Right renal pelvis (tissue), 4 donors: Measurements from ENCODE around the gene ANK3. TPM values are rescaled to one million over a fixed set of nuclear protein-coding genes. Genes with fewer than 3 reads are reported as not detected.

Source experiments
- DNase-seq, 4 donors: peaks; one replicate each; pipeline ENCODE4 v3.0.0-alpha.2; 2013; ENCODE audit warnings: low read depth in 4 of 4, low spot score in 3 of 4, missing footprints in 1 of 4
- polyA plus RNA-seq, 4 donors: library from polyadenylated mRNA; unstranded; fragments of 120-200 nt; gene quantifications; one replicate each; pipeline ENCODE4 v1.2.1, GENCODE V29; 2013; ENCODE audit not compliant: insufficient read length in 4 of 4

Gene ANK3
- polyA plus RNA-seq, 4 donors: 129 to 154 (median 141) TPM

DNA sequence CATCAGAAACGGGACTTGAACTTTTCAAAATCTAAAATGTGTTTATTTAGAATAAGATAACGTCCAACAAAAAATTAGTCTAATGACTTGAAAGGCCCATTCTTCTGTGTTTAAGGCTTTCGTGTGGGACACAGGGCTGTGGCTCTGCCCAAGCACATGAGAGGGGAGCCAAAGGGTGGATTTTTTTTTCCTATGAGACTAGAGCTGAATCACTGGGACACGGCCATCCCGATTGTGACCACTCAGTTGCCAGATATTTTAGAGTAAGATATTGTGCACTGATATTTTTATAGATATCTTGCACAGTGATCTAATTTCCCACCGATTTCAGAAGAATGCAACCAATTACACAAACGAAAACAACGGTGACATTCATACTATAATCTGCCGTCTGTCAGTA lies 99.9 kb downstream of the ANK3 start:
- no peak for DNase-seq

DNA sequence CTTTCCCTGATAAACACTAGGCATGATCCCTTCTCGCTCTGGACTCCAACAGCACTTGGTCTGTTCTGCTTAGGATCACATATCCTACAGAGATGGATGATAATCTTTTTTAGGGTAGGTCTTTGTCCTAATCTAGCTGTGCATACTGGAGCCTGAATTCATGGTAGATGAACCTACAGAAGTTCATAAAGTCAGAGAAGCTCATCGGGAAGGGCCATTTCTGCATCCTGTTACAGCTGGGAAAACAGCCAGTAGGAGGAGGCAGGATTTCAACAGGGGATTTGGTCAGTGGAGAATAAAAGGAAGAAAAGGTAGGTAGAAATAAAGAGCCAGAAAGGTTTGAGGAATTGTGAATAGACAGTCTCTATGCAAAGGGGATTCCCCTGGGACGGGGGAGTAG lies 101.4 kb downstream of the ANK3 start:
- DNase-seq: no peak

DNA sequence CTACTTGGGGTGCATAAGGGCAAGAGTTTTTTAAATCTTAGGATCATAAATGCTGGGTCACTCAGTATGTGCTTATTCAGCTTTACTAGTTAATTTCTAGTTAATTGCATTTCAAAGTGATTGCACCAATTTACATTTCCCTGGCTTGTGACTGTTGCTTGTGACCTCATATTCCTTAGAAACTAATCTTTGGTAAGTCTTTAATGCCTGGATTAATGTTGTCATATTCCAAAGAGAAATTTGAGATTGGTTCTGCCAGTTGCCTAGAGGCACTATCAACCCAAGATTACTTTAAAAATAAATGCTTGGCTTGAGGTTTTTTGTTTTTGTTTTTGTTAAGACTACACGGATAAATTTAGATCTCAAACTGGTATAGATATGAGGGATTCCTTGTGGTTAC lies 103.1 kb downstream of the ANK3 start:
- no peak for DNase-seq

DNA sequence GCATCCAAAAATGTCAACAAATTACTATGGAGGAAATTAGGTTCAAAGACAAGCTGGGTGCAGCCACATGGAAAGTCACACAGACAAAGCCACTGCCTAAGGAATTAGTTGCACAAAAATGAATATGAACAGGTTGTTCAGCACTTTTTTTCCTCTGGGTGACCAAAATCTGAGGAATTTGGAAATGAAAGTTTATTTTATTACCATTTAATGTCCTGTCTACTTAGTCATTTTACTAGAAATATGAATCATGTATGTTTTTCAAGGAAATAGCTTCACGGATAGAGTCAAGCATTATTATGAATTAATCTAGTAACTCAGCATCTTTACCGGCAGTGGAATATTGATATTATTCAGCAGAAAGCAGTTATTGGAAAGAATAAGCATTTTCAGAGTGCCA lies 106.3 kb downstream of the ANK3 start:
- no peak for DNase-seq

DNA sequence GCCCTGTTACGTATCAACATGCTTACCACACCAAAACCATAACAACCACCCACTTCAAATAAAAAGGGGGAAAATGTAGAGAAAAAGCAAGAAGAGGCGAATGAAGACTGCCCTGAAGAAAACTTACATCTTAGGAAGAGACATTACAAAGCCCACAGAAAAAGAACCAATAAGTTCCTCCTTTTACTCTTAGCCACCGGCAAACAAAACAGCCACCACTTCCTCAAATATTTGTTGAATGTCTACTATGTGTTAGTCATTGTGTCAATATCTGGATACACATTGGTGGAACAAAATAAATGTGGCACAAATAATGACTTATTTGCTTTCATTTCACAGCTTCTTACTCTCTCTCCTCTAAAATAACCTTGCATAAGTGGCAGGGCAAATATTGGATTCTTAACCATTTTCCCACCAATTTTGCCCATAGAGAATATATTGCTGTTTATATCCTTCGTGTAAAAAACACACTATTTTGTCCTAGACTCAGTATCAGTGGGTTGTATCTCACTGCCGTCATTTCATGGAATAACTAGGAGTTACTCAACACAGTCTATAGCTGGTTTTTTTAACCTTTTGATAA lies 106.8 kb downstream of the ANK3 start:
- DNase-seq: no peak

DNA sequence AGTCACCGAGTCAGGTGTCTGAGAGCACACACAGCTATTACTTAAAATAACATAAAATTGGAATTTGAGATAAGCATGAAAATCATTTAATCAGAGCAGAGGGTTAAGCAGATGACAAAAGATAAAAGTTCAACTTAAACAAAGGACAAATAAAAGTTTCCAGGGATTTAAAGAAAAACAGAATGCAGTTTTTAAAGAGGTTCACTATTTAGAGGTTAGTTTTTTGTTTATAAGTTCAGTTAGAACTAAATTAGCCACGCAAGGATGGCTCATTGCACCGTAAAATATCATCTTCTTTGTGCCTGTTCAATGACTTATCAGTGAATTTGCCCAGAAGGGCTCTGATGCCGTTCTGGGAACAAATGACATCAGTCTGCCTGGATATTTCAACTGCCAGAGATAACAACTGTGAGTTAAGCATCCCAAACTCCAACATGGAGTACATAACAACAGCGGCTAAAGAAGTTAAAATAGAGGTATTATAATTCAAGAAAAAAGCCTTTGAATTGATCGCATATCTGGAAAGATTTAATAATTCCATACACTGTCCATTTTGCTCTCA lies 107.8 kb downstream of the ANK3 start:
- no peak for DNase-seq

DNA sequence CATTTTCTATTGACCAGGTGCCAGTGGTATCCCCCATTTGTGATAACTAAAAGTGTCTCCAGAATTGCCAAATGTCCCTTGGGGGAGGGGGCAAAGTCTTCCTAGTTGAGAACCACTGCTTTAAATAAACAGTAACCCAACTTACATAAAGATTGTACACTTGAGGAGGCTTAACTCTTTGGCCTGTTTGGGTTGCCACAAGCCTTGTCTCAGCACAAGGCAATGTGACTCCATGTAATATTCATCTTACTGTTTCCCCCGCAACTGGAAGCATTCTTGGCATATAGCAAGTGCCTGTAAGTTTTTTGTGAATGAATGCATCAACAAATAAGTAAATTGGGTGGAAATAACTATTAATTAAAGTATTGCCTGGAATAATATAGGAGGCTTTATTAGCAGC lies 108.3 kb downstream of the ANK3 start:
- no peak for DNase-seq

DNA sequence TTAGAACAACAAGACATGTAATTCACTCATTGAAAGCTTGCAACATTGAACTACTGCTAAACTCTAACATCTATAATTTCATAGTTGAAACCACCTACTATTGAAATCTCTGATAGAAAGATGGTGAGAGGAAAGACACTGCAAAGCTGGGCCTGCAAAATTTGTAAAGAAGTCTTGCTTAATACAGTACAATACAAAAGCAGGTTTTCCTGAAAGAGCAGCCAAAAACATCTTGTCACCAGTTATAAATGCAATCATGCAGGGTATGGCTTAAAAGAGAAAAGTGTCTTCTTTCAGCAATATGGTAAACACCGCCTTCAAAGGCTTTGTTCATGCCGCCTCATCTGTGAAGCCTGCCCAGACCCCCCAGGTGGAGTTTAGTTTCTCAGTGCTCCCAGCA lies 109.2 kb downstream of the ANK3 start:
- no peak for DNase-seq

DNA sequence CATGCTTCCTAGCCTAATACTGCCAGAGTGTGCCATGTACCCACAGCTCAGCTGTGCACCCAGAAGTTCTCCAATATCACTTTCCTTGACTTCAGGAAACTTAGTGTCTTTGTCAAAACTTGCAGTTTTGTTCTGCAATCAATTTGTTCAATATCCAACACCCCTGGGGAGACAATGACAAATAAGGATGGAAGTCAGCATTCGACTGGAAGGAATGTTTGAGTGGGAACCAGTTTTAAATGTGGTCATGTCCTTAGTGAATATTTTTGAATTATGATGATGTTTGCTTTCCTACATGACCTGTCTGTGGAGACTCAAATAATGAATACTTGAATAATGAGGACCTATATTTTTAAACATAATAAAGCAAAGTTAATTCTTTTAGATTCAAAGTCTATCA lies 112.0 kb downstream of the ANK3 start:
- DNase-seq: no peak

DNA sequence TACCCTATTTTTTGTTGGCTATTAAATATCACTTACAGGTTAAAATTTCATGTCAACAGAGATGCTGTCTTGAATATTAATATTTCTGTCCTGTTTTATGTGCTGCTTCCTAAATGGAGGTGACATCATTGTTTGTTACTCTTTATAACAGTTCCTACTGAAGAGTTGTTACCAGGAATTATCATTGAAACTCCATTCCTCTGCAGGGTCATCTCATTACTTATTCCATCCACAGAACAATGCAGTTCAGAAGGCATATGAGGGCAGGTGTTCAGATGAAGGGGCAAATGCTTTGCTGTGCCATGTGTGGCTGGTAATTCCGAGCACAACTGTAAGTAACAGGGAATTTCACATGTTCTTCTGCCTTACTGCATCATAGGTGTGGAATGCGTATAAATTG lies 113.4 kb downstream of the ANK3 start:
- no peak for DNase-seq

DNA sequence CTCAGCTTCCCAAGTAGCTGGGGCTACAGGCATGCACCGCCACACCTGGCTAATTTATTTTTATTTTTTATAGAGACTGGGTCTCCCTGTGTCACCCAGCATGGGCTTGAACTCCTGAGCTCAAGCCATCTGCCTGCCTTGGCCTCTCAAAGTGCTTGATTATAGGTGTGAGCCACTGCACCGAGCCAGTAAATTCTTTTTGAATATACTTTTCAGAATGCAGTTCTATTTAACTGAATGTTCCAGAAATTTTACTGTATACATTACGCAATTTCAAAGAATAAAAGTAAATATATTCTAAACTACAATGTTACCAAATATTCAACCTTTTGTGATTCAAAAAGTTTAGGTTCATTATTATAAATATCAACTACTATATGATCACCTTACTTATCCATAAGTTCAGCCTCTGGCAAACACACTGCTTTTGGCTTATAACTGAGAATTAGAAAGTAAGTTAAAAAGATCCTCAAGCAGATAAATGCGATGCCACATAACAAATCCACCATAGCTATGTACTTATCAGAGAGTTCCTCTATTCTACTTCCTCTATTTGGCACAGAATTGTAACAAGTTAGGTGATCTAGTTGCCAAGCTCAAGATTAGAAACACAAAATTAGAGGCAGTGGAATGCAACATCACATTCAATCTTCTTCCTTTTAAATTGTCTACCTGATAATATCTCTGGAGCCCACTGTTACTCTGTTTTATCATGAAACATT lies 118.2 kb downstream of the ANK3 start:
- no peak for DNase-seq

DNA sequence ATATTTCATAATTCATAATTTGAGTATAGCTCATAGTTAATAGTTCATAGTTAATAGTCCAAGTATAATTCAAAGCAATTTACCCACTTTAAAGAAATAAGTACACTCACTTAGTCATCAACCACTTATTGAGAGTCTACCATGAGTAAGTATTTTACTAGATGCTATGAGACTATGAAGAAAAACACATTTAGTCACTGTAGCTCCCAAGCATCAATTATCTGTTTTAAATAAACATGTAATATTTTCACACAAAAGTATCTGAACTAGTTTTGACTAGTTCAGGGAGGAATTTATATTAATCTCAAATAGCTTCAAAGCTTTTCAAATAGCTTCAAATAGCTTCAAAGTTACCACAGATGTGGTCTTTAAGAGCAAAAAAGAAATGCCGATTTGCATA lies 119.2 kb downstream of the ANK3 start:
- DNase-seq: no peak

DNA sequence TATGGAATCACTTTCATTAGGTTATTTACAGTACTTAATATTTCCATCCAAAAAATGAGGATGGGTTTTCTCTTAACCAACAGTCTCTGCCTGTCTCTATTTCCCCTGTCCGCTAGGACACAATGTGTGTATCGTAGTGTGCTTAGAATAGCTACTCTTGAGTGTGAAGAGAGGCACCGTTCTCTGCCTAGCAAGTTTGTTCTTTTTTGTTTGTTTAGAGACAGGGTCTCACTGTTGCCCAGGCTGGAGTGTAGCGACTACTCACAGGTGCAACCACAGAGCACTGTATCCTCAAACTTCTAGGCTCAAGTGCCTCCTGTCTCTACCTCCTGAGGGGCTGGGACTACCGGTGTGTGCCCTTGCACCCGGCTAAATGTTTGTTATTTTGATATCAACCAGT lies 121.9 kb downstream of the ANK3 start:
- DNase-seq: no peak

DNA sequence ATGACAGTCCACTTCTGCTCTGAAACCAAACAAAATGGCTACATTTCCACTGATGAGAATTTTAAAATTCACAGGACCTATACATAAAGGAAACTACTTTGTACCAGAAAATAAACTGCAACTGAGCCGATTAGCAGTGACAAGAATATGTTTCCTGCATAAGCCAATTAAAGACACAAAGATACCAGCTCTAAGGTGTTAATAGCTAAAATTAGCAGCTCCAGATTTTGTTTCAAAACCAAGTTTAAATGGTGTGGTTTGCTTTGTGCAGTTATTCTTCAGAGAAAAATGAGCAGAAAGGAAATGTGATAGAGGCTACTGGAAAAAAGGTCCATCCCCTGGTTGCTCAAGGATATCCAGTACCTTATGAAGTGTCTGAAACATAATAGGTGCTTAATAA lies 123.2 kb downstream of the ANK3 start:
- DNase-seq: no peak

DNA sequence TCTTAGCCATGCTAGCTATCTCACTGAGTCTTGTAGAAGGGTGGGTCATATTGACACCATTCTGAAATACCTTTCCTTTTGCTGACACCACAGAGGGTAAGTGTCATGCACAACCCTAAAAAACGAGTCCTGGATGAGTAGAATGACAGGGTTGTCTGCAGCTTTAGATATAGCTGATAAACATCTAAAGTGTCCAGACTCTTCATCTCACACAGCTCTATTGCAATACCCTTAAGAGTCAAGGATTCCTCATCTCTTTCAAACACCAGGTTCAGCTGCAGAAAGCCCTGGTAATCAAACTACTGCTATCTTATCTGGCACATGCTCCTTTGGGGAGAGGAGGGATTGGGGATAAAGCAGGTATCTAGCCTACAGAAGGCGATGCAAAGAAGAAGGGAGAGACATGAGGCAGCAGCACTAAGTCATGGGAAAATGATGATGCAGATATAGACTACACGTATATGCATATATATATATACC lies 127.0 kb downstream of the ANK3 start:
- DNase-seq: no peak

DNA sequence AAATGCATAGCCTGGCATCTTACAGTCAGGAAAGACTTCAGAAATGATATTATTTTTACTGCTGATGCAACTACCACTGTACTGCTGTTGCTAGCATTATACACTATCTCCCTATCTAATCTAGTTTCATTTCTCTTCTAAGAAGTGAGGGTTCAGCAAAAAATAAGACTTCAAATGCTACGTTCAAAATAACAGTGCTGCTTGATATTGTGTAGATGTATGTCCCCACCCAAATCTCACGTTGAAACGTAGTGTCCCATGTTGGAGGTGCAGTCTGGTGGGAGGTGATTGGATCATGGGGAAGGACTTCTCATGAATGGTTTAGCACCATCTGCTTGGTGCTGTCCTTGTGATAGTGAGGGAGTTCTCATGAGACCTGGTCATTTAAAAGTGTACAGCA lies 129.4 kb downstream of the ANK3 start:
- DNase-seq: no peak

DNA sequence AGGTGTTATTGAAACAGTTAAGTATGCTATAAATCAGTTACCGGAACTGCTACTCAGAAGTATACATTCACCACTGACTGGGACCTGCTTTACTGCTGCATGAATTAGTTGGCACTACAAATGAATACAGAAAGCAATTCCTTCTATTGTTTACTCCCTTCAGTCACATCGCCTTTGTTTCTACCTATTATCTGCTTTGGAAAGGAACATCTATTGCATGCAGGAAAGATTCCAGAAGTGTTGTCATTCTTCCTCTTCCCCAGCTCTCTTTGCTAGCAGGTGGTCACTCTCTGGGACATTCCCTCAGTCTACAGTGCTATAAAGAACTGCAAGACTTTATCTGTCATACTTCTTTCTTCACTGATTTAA lies 131.3 kb downstream of the ANK3 start:
- no peak for DNase-seq

DNA sequence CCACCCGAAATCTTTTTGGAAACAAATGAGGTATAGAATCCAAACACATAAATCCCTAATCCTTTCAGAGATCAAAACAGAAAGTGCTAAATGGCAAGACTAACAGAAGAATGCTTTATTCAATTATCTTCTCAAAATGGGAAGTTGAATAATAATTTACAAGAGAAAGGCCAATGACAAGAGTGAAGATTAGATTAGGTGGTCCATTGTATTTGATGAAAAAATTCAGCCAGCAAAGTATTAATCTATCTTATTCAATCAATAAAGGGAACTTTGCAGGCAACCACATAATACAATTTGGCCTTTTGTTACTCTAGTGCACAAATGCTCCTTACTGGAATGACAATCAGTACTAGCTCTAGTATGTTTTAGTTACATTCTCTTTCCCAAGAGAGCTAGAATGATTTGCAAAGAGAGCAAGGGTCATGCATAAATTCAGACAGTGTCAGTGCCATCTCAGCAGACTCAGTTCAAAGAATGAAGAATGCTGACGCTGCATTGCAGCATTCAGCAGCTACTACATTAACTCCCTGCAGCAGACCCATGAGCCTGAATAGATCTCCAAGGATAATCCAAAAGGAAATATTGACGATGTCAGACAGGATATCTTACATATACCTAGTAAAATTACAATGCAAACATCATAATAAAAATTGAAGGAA lies 131.8 kb downstream of the ANK3 start:
- DNase-seq: peak in 3 of 4 donors; percentile 16 to 38 (median 20)

DNA sequence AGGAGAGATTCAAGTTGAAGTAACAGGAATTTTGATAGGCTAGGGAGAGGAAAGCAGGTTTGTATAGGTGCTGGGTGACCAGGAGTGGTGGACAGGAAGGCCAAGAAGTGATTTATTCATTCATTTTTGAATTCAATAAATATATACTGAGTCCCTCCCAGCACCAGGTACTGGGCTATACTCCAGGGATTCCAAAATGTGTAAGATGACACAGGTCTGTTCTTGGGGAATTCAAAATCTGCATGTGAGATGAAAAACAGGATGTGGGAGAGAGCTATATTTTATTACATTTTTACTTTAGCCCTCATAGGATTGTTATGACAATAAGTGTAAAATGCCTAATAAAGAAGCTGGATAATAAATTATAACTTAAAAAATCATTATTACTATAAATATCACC lies 134.9 kb downstream of the ANK3 start:
- DNase-seq: no peak

DNA sequence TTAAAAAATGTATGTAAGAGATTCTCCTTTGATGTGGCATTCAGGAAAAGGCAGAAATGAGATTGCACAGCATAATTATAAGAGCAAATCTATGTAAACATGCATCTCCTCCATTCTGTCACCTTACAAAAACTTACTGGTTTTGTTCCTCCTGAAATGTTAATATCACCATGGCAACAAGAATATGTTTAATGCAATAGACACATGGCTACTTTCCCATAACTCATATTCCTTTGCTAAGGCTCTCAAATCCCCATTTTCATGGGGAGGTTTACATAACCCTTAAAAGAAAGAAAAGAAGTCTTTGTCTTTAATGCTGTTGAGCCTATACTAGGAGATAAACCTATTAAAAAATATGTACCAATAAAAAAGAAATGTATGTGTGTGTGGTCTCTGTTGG lies 136.2 kb downstream of the ANK3 start:
- DNase-seq: no peak

DNA sequence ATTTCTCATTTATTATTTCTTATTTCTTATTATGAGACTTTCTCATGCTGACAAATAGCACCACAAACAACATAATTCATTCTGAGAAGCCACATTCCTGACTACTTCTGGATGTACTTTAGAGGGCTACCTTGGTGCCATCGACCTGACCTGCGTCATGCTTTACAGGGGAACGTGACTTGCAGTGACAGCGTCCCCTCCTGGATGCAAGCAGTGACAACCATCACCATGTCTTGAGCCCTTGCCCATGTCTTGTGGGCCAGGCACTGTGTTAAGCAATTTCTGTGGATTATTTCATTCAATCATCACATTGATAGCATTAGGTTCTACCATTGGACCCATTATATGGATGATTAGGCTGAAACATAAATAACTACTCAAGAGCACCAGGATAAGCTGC lies 137.0 kb downstream of the ANK3 start:
- DNase-seq: no peak

DNA sequence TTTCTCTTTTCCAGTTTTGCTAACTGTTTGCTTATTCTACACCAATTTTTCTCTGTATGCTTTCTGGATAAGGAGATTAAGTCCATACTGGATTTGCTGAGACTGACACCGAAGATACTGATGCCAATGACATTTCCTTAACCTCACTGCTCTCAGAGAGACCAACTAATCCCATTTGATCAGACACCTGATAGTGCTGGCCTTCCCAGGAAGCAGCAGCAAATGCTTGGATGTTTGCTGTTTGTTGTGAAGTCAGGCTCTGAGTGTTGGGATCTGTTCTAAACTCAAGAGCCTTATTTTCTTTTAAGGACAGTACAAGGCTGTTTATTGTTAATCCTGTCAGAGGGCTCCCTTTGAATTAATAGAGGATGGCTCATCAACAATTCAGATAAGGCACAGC lies 143.3 kb downstream of the ANK3 start:
- DNase-seq: no peak
